Endodermal cell (in vitro differentiated cells): ENCODE results near the gene ENDOV. TPM values are rescaled to one million over a fixed set of nuclear protein-coding genes. Genes with fewer than 3 reads are reported as not detected.

Experiments used
- DNase-seq: peaks from one replicate; pipeline ENCODE4 v3.0.0-alpha.2; 2017
- H3K27ac ChIP-seq: 2 replicates; pipeline ENCODE4 v1.5.1; 2013; ENCODE audit warnings: mild to moderate bottlenecking, low read depth, low read length, moderate library complexity
- H3K27me3 ChIP-seq: 2 replicates; pipeline ENCODE4 v1.6.1; 2013; ENCODE audit warnings: mild to moderate bottlenecking, low read length, moderate library complexity; ENCODE audit not compliant: insufficient read depth, control insufficient read depth, poor library complexity, severe bottlenecking
- H3K36me3 ChIP-seq: 2 replicates; pipeline ENCODE4 v1.7.0; 2013; ENCODE audit warnings: mild to moderate bottlenecking, low read length, moderate library complexity; ENCODE audit not compliant: control insufficient read depth, insufficient read depth
- H3K4me1 ChIP-seq: one replicate; pipeline ENCODE4 v1.7.0; 2013; ENCODE audit warnings: low read length; ENCODE audit not compliant: control insufficient read depth, insufficient read depth
- H3K4me3 ChIP-seq: 2 replicates; pipeline ENCODE4 v1.5.1; 2013; ENCODE audit warnings: mild to moderate bottlenecking, low read length, moderate library complexity
- H3K9ac ChIP-seq: 2 replicates; pipeline ENCODE4 v1.6.1; 2013; ENCODE audit warnings: mild to moderate bottlenecking, low read length, moderate library complexity; ENCODE audit not compliant: poor library complexity, severe bottlenecking; ENCODE audit errors: extremely low read depth
- H3K9me3 ChIP-seq: 2 replicates; pipeline ENCODE4 v1.6.1; 2013; ENCODE audit warnings: mild to moderate bottlenecking, low read length, moderate library complexity; ENCODE audit not compliant: control insufficient read depth
- H3K27ac Mint-ChIP-seq: 2 replicates; pipeline ENCODE4 v1.8.0; 2020; ENCODE audit warnings: mixed read lengths
- H3K27me3 Mint-ChIP-seq: 2 replicates; pipeline ENCODE4 v1.8.0; 2021; ENCODE audit warnings: mild to moderate bottlenecking, mixed read lengths; ENCODE audit not compliant: insufficient read depth
- H3K36me3 Mint-ChIP-seq: 2 replicates; pipeline ENCODE4 v1.8.0; 2020; ENCODE audit warnings: low read depth, mixed read lengths
- H3K4me1 Mint-ChIP-seq: 2 replicates; pipeline ENCODE4 v1.8.0; 2020; ENCODE audit warnings: mixed read lengths
- H3K4me3 Mint-ChIP-seq: 2 replicates; pipeline ENCODE4 v1.8.0; 2020; ENCODE audit warnings: mild to moderate bottlenecking, moderate library complexity, mixed read lengths
- H3K9me3 Mint-ChIP-seq: 2 replicates; pipeline ENCODE4 v1.8.0; 2020; ENCODE audit warnings: mild to moderate bottlenecking, mixed read lengths
- WGBS, 2 experiments: methylation state at CpG; one replicate each; pipeline versions ENCODE4 v1.1.5 to v1.1.7; 2013; ENCODE audit warnings: missing lambda C conversion rate in 2 of 2, mixed read lengths in 1 of 2; ENCODE audit not compliant: insufficient coverage in 1 of 2, insufficient read length in 1 of 2; 5-methylcytosine and 5-hydroxymethylcytosine counted together
- total RNA-seq, 2 donors: library from RNA; stranded (reverse); fragmentation: NEBNext Ultra II Directional in 1 of 2; extraction: Animal tissue kit (Norgen Biotek cat#: 25700) in 1 of 2; gene quantifications; 2 replicates in 1 of 2; 3 replicates in 1 of 2; pipeline ENCODE4 v1.2.1, GENCODE V29; 2021
- TF ChIP-seq, protein P1 (sequence below): fragments of 200-600 bp; sonication (generic); conservative IDR thresholded peaks from 2 replicates; pipeline ENCODE4 v1.5.0; 2021; ENCODE audit warnings: antibody characterized with exemption, mild to moderate bottlenecking

ENDOV gene
- total RNA-seq, 2 donors from 2014 or later: 38.8 to 47.1 TPM

DNA sequence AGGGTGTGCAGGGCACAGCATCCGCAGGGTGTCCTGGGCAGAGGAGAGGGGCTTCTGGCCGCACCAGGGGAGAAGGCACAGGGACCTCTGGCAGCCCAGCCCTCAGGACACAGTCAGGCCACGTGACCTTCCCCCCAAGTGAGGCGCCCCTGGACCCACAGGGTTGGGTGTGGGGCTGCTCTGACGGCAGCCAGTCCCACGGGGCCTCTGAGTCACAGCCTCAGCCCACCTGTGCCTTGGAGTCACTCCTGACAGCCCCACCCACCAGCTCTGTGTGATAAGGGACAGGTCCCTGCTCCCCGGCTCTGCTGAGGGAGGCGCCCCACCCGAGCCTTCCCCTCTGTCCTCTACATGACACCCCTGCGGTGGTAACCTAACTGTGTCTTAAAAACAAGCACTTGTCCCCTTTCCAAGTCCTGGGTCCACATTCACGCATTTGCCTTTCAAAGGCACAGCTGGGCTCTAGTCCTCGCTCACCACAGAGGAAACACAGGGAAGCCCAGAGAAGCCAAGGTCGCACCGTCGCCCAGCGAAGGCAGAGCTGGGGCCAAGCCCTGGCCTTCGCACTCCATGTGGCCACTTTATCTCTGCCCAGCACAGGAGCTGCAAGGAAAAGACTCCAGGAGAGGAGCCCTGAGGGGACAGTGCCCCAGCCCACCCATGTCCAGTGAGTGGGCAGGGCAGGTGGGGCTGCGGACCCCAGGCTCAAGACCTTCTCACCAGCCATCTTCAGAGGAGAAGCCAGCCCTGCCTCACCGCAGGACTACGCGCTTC lies 66.5 kb downstream of the ENDOV start:
- H3K9me3 ChIP-seq: no peaks in the 10 kb centered on the region
- peaks cover 69% of the 10 kb centered on the region for H3K27me3 ChIP-seq
- TF ChIP-seq, protein P1, sequence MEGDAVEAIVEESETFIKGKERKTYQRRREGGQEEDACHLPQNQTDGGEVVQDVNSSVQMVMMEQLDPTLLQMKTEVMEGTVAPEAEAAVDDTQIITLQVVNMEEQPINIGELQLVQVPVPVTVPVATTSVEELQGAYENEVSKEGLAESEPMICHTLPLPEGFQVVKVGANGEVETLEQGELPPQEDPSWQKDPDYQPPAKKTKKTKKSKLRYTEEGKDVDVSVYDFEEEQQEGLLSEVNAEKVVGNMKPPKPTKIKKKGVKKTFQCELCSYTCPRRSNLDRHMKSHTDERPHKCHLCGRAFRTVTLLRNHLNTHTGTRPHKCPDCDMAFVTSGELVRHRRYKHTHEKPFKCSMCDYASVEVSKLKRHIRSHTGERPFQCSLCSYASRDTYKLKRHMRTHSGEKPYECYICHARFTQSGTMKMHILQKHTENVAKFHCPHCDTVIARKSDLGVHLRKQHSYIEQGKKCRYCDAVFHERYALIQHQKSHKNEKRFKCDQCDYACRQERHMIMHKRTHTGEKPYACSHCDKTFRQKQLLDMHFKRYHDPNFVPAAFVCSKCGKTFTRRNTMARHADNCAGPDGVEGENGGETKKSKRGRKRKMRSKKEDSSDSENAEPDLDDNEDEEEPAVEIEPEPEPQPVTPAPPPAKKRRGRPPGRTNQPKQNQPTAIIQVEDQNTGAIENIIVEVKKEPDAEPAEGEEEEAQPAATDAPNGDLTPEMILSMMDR: no peak
- Mint-ChIP-seq H3K4me1 (peaks cover 4% of the 10 kb centered on the region), H3K36me3 (no peaks in the 10 kb centered on the region), H3K9me3 (no peaks in the 10 kb centered on the region), H3K4me3 (no peak overlapping the region), H3K27me3 (peaks cover 60% of the 10 kb centered on the region), H3K27ac (no peak overlapping the region)
- H3K9ac ChIP-seq: no peak overlapping the region
- H3K4me3 ChIP-seq: no peak overlapping the region
- H3K36me3 ChIP-seq: no peaks in the 10 kb centered on the region
- peaks cover 4% of the 10 kb centered on the region for H3K4me1 ChIP-seq
- peak; percentile 80 for DNase-seq
- WGBS, 2 experiments: 54 to 65% methylated on average over 10 to 21 of the region's 21 CpGs
- no peak overlapping the region for H3K27ac ChIP-seq

DNA sequence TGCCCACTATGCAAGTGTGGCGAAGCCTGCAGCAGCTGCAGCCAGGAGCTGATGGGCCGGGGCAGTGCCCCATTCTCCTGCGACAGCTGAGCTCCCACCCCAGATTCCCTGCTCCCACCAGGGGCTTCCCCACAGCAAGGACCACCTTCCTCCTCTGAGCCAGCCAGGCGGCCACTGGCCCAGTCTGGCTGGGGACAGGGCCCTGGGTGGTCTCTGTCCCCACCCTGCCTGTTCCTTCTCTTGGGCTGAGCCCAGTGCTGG lies 67.0 kb downstream of the ENDOV start:
- Mint-ChIP-seq H3K27ac (no peak overlapping the region), H3K27me3 (peaks cover 62% of the 10 kb centered on the region), H3K36me3 (no peaks in the 10 kb centered on the region), H3K4me1 (peaks cover 9% of the 10 kb centered on the region), H3K9me3 (no peaks in the 10 kb centered on the region), H3K4me3 (no peak overlapping the region)
- Histone ChIP-seq H3K27me3 (peaks cover 64% of the 10 kb centered on the region), H3K36me3 (no peaks in the 10 kb centered on the region), H3K4me1 (peaks cover 4% of the 10 kb centered on the region), H3K9ac (no peak overlapping the region), H3K9me3 (no peaks in the 10 kb centered on the region), H3K27ac (no peak overlapping the region), H3K4me3 (no peak overlapping the region)
- no peak for DNase-seq
- WGBS, 2 experiments: 92 to 94% methylated on average over 3 to 4 of the region's 4 CpGs
- TF ChIP-seq, protein P1: no peak

DNA sequence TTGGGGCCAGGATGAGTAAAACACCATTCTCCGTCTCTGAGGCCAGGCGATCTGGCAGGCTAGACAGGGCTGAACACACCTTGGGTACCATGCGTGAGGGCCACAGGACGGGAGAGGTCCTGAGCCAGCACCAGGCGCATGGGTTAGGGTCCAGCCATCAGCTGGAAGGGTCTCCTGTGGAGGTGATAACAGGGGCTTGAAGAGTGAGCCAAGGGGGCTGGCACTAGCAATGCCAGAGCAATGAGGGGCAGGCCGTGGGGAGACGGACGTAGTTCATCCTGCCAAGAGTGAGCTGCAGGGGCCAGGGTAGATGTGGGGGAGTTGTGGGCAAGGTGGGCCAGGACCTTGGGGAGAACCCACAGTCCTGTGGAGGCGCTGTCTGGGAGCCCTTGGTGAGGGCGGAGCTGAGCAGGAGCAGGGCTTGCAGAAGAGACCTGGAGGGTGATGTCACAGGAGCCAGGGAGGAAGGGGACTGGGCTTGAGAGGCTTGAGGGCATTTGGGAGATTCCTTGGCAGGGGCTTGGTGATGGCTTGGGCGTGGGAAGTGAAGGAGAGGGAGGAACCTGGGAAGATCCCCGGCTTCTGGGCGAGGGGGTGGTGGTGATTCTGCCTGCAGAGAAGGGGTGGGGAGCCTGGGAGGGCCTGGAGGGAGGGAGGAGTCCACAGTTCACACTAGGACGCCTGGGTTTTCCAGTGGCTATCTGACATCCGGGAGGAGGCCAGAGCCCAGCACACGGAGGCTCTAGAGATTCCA lies 67.8 kb downstream of the ENDOV start:
- Mint-ChIP-seq H3K4me3 (no peak overlapping the region), H3K36me3 (no peaks in the 10 kb centered on the region), H3K4me1 (peaks cover 16% of the 10 kb centered on the region), H3K27me3 (peaks cover 65% of the 10 kb centered on the region), H3K27ac (no peak overlapping the region), H3K9me3 (no peaks in the 10 kb centered on the region)
- H3K27me3 ChIP-seq: peaks cover 57% of the 10 kb centered on the region
- H3K27ac ChIP-seq: no peak overlapping the region
- no peak overlapping the region for H3K4me3 ChIP-seq
- no peaks in the 10 kb centered on the region for H3K9me3 ChIP-seq
- H3K9ac ChIP-seq: no peak overlapping the region
- no peaks in the 10 kb centered on the region for H3K36me3 ChIP-seq
- H3K4me1 ChIP-seq: peaks cover 4% of the 10 kb centered on the region
- 82 to 85% methylated on average over 11 to 16 of the region's 16 CpGs for WGBS, 2 experiments
- TF ChIP-seq, protein P1: no peak
- DNase-seq: peak; percentile 63
